Body of pancreas (tissue), 4 donors: ENCODE results near the gene ZNF189. TPM values are rescaled to one million over a fixed set of nuclear protein-coding genes. Genes with fewer than 3 reads are reported as not detected.
"Not testable (repeated sequence)": the region's sequence is repeated elsewhere in the genome, so short reads cannot be mapped to it uniquely, and the experiment has no call there.

Experiments used
- ATAC-seq: fragments of 150-250 bp; one replicate; pipeline ENCODE4 v1.9.1; 2016
- DNase-seq, 4 donors: peaks; one replicate each; pipeline ENCODE4 v3.0.0-alpha.2; 2019
- H3K27ac ChIP-seq, 4 donors: fragments of 200-600 bp; sonication (generic); 1 replicate in 3 of 4; 2 replicates in 1 of 4; pipeline versions ENCODE4 v1.5.1 to v1.6.1; 2016 to 2019; ENCODE audit warnings: mild to moderate bottlenecking in 1 of 4, mixed read lengths in 1 of 4, moderate library complexity in 1 of 4
- H3K27me3 ChIP-seq, 2 donors: fragments of 200-600 bp; sonication (generic); one replicate each; pipeline ENCODE4 v1.6.0; 2016; ENCODE audit warnings: mild to moderate bottlenecking in 1 of 2
- H3K36me3 ChIP-seq, 2 donors: fragments of 200-600 bp; sonication (generic); replicated peaks in 1 of 2; 2 replicates each; pipeline ENCODE4 v1.5.1; 2016; ENCODE audit warnings: low read depth in 2 of 2; ENCODE audit not compliant: insufficient read depth in 1 of 2
- H3K4me1 ChIP-seq: fragments of 200-600 bp; sonication (generic); one replicate; pipeline ENCODE4 v1.6.0; 2016
- H3K4me3 ChIP-seq, 2 donors: fragments of 200-600 bp; sonication (generic); 1 replicate in 1 of 2; 2 replicates in 1 of 2; pipeline ENCODE4 v1.5.1; 2016 to 2019
- H3K9me3 ChIP-seq, 3 donors: fragments of 200-600 bp; sonication (generic); 1 replicate in 2 of 3; 2 replicates in 1 of 3; pipeline ENCODE4 v1.5.1; 2016
- POLR2A ChIP-seq, 3 donors: fragments of 450-650 bp; IDR thresholded peaks; one replicate each; pipeline ENCODE4 v1.6.1; 2016; ENCODE audit warnings: antibody characterized with exemption in 3 of 3, mild to moderate bottlenecking in 2 of 3
- WGBS, 2 donors: methylation state at CpG; one replicate each; pipeline ENCODE4 v1.1.5; 2017; 5-methylcytosine and 5-hydroxymethylcytosine counted together
- intact Hi-C: fragments of 100-400 bp; cut with DNase I; formaldehyde crosslinking; loops from one replicate; pipeline ENCODE4 v1.15.1; 2023
- total RNA-seq, 2 donors: library from RNA; depleted of rRNA; stranded (reverse); fragments of >200 nt; gene quantifications; one replicate each; pipeline ENCODE4 v1.1.0, GENCODE V29; 2016
- TF ChIP-seq, protein P1 (sequence below), 7 experiments: fragments of 450-650 bp in 4 of 7; fragments of 200-600 bp in 3 of 7; sonication (generic) in 3 of 7; IDR thresholded peaks; one replicate each; pipeline ENCODE4 v1.5.1; 2016 to 2019; ENCODE audit warnings: antibody characterized with exemption in 7 of 7

The ZNF189 gene
- total RNA-seq, 2 donors from 2014 or later: 25.1 to 25.2 TPM

DNA sequence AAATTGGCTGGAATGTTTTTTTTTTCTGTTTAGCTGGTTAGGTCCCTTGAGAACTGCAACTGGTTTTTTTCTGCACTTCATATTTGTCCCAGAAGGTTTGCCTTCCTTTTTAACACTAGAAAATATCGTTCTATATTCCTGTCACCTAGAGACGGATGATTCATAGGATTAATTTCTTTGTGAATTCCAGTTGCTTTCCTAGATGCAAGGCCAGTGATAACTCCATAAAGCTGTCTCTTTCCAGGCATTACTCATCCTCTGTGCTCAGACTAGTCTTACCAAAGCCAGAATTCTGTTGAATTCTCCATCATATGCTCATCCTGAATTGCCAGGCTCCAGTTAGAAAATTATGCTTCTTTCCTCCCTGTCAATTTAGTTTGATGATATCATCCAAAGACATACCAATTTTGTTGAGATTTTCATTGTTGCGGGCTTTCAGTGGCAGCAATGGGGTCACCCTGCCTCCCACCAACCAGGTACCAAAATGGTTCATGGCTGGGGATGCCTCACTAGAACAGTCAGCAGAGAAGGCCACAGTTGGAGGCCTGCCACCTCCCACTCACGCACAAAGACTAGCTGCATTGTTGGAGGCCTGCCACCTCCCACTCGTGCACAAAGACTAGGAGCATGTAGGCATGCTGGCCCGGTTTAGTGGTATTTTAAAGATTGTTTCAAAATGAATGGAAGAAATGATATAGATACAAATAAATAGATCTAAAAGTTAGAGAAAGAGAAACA lies 22.4 kb upstream of the ZNF189 start:
- intact Hi-C loops: no loop called here
- H3K4me3 ChIP-seq: no peak overlapping the region
- no peak overlapping the region for H3K27ac ChIP-seq
- DNase-seq: no peak
- TF ChIP-seq, protein P1, sequence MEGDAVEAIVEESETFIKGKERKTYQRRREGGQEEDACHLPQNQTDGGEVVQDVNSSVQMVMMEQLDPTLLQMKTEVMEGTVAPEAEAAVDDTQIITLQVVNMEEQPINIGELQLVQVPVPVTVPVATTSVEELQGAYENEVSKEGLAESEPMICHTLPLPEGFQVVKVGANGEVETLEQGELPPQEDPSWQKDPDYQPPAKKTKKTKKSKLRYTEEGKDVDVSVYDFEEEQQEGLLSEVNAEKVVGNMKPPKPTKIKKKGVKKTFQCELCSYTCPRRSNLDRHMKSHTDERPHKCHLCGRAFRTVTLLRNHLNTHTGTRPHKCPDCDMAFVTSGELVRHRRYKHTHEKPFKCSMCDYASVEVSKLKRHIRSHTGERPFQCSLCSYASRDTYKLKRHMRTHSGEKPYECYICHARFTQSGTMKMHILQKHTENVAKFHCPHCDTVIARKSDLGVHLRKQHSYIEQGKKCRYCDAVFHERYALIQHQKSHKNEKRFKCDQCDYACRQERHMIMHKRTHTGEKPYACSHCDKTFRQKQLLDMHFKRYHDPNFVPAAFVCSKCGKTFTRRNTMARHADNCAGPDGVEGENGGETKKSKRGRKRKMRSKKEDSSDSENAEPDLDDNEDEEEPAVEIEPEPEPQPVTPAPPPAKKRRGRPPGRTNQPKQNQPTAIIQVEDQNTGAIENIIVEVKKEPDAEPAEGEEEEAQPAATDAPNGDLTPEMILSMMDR (IDR thresholded peaks at IDR 0.05): no peak
- 70 to 75% methylated on average over 6 of the region's 6 CpGs for WGBS, 2 donors
- no peaks in the 10 kb centered on the region for H3K9me3 ChIP-seq
- no peak for ATAC-seq
- no peaks in the 10 kb centered on the region for H3K27me3 ChIP-seq
- no peaks in the 10 kb centered on the region for H3K36me3 ChIP-seq
- H3K4me1 ChIP-seq: no peaks in the 10 kb centered on the region

DNA sequence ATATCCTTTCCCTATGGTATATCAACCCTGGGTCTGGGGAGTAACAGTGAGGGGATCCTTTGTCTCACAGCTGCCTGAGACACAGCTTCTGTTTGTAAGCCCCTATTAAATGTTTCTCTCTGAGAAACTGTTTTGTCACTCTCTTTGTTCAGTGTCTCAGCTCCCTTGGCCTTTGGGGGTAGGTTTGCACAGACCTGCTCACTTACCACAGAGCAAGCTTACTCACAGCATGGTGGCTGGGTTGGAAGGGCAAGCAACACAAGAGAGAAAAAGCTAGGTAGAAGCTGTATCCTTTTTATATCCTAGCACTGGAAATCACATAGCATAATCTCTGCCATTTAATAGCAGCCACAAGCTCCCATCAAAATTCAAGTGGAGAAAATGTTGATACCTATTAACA lies 18.4 kb upstream of the ZNF189 start:
- Histone ChIP-seq H3K27ac (no peak overlapping the region), H3K36me3 (no peaks in the 10 kb centered on the region), H3K9me3 (no peaks in the 10 kb centered on the region), H3K27me3 (no peaks in the 10 kb centered on the region), H3K4me3 (no peak overlapping the region), H3K4me1 (peaks cover 4% of the 10 kb centered on the region)
- intact Hi-C loops: no loop called here
- no peak for ATAC-seq
- DNase-seq: no peak
- TF ChIP-seq POLR2A (IDR thresholded peaks at IDR 0.05): no peak
- TF ChIP-seq, protein P1 (IDR thresholded peaks at IDR 0.05): no peak

DNA sequence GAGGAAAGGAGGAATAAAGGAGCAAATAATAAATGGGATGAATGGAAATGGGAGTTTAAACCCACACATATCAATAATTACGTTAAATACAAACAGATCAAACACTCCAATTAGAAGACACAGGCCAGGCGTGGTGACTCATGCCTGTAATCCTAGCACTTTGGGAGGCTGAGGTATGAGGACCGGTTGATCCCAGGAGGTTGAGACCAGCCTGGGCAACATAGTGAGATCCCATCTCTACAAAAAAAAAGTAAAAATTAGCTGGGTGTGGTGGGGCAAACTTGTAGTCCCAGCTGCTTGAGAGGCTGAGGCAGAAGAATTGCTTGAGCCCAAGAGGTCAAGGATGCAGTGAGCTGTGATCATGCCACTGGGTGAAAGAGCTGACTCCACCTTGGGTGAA lies 17.5 kb upstream of the ZNF189 start:
- intact Hi-C loops: no loop called here
- TF ChIP-seq, protein P1 (IDR thresholded peaks at IDR 0.05): no peak
- no peak for TF ChIP-seq POLR2A (IDR thresholded peaks at IDR 0.05)
- WGBS, 2 donors: 81 to 97% methylated on average over 3 of the region's 3 CpGs
- no peaks in the 10 kb centered on the region for H3K36me3 ChIP-seq
- no peak for ATAC-seq
- no peaks in the 10 kb centered on the region for H3K27me3 ChIP-seq
- DNase-seq: no peak
- H3K27ac ChIP-seq: no peak overlapping the region
- no peak overlapping the region for H3K4me3 ChIP-seq
- H3K4me1 ChIP-seq: peaks cover 4% of the 10 kb centered on the region
- no peaks in the 10 kb centered on the region for H3K9me3 ChIP-seq

DNA sequence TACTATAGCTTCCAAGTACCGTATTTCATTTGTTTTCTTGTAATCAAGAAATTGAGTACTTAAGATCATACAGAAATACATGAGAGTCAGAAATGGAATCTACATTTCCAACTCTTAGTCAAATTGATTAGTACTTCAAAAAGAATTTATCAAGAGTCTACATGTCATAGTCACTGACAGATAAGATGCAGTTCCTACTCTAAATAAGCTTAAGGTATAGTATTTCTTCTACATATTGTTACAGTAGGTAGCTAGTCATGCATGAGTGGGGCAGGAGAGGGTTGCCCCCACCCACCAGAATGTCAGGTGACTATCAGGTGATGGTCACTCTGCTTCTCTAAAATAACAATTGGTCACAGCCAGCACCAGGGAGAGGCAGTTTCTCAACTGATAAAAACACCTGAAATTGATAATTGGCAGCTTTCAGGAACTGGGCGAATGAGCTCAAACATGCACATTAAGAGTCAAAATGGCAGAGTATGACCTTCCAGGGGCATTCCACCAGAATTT lies 16.8 kb upstream of the ZNF189 start:
- H3K4me3 ChIP-seq: no peak overlapping the region
- DNase-seq (no peak), ATAC-seq (no peak)
- intact Hi-C loops: no loop called here
- no peaks in the 10 kb centered on the region for H3K36me3 ChIP-seq
- no peaks in the 10 kb centered on the region for H3K27me3 ChIP-seq
- TF ChIP-seq, protein P1 (IDR thresholded peaks at IDR 0.05): no peak
- TF ChIP-seq POLR2A (IDR thresholded peaks at IDR 0.05): no peak
- no peak overlapping the region for H3K27ac ChIP-seq
- H3K4me1 ChIP-seq: peaks cover 4% of the 10 kb centered on the region
- no peaks in the 10 kb centered on the region for H3K9me3 ChIP-seq
- 57 to 65% methylated on average over 2 of the region's 2 CpGs for WGBS, 2 donors

DNA sequence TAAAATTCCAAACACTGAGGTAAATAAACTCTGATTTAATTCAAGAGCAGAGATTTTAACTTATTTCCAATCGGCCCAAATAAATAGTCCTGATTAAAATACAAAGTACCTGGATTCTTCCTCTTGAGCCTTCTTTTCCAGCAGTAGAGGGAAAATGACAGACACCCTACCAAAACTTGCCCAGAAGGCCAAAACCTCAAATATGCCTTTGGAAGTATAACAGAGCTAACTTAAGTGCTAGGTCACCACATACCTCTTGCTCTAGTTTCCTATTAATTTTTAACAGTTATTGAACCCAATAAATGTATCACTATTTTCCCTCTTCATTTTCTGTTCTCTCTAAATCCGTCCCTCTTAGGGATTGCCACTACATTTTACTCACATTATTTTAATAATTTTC lies 15.3 kb upstream of the ZNF189 start:
- DNase-seq: no peak
- peak; percentile 70 for ATAC-seq
- no peak overlapping the region for H3K4me3 ChIP-seq
- peak overlapping the region in 2 of 4 donors; percentile 48 to 49 for H3K27ac ChIP-seq
- H3K36me3 ChIP-seq: no peaks in the 10 kb centered on the region
- TF ChIP-seq, protein P1 (IDR thresholded peaks at IDR 0.05): no peak
- H3K9me3 ChIP-seq: no peaks in the 10 kb centered on the region
- intact Hi-C loops: no loop called here
- peaks cover 10% of the 10 kb centered on the region for H3K4me1 ChIP-seq
- no peaks in the 10 kb centered on the region for H3K27me3 ChIP-seq
- 38 to 41% methylated on average over 2 of the region's 2 CpGs for WGBS, 2 donors

DNA sequence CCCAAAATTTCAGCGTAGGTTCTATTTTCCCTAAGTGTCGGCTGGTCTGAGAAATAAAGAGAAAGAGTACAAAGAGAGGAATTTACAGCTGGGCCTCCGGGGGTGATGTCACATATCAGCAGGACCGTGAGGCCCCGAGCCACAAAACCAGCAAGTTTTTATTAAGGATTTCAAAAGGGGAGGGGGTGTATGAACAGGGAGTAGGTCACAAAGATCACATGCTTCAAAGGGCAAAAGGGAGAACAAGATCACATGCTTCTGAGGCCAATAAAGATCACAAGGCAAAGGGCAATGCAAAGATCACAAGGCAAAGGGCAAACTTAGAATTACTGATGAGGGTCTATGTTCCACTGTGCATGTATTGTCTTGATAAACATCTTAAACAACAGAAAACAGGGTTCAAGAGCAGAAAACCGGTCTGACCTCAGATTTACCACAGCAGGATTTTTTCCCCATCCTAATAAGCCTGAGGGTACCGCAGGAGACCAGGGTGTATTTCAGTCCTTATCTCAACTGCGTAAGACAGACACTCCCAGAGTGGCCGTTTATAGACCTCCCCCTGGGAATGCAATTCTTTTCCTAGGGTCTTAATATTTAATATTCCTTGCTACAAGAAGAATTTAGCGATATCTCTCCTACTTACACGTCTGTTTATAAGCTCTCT lies 13.6 kb upstream of the ZNF189 start, which contains the start of gene BAAT:
BAAT (minus strand) TSS at position 134 of the 664 bp plus-strand sequence. CDS start 13,602 bp downstream, outside the sequence.
- DNase-seq, H3K9me3 ChIP-seq, H3K4me3 ChIP-seq, ATAC-seq, H3K27me3 ChIP-seq, intact Hi-C loops, H3K36me3 ChIP-seq: not testable (repeated sequence)
- Histone ChIP-seq H3K4me1 (peaks cover 11% of the 10 kb centered on the region), H3K27ac (peak within 1 kb of the TSS in 1 of 4 donors; percentile 49)
- 93 to 96% methylated on average over 11 of the region's 11 CpGs for WGBS, 2 donors
